Measurements from ENCODE around the gene VTCN1. TPM values are rescaled to one million over a fixed set of nuclear protein-coding genes. Genes with fewer than 3 reads are reported as not detected.

Gene VTCN1
- total and polyA plus RNA-seq, 2 donors (not counting 3 experiments of a cell fraction or from before 2014, with no cell fraction given), result not detected

DNA sequence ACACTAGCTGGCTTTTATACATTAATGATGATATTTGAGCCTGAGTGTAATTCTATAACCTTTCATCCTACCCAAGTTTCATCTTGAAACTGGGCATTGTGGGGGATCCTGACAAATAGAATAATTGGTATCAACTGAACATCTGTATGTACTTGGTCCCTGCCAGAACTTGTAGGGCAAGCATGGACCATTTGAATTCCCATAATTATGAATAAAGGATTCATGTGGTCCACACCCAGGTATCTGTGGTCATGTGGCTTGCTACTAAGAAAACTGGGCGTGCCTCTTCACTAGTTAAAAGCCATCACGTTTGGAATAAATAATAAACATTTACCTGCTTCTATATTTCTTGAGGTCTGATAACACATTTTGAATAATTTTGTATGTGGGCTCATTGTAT, 20.6 kb upstream of the VTCN1 start:
- no peak overlapping the region for H3K4me3 ChIP-seq (replicated peaks in 1 of 3; ENCODE audit: insufficient read depth in 1 of 3, low read depth in 1 of 3, low read length in 3 of 3)
- ChIA-PET POLR2A (no interaction called here), CTCF (no interaction called here)
- no TSS peak for BruUV-seq (replicated peaks)
- H3K4me1 ChIP-seq (ENCODE audit: control insufficient read depth, extremely low read depth, insufficient read depth, low read length), result no peaks in the 10 kb centered on the region
- no peaks in the 10 kb centered on the region for H3K9me3 ChIP-seq (replicated peaks; ENCODE audit: control insufficient read depth, insufficient read depth, low read length)
- H3K4me2 ChIP-seq (ENCODE audit: insufficient read depth, low read length), result no peak overlapping the region
- intact Hi-C loops (cut with micrococcal nuclease), result no loop called here
- no peak overlapping the region for H3K9ac ChIP-seq (replicated peaks; ENCODE audit: extremely low read depth, insufficient read depth, low read length)
- H3K79me2 ChIP-seq (ENCODE audit: control insufficient read depth, insufficient read depth, low read length), result no peaks in the 10 kb centered on the region
- dilution Hi-C loops (cut with MboI; ENCODE audit: extremely low pct_ligation_motif_present, low sequenced_read_pairs), result no loop called here
- no peak overlapping the region for H3K27ac ChIP-seq (ENCODE audit: insufficient read depth, low read depth, low read length)
- no peak overlapping the region for H2AFZ ChIP-seq (ENCODE audit: low read depth, low read length)
- no peaks in the 10 kb centered on the region for H3K27me3 ChIP-seq (ENCODE audit: control insufficient read depth in 2 of 2, insufficient read depth in 2 of 2, low read length in 2 of 2)
- H3K9me1 ChIP-seq (replicated peaks; ENCODE audit: control insufficient read depth, extremely low read depth, insufficient read depth, low read length), result no peaks in the 10 kb centered on the region
- TF ChIP-seq FOS (IDR thresholded peaks at IDR 0.05; ENCODE audit: borderline replicate concordance, insufficient read depth, low read length), result no peak
- no peak for FAIRE-seq
- DNase-seq (ENCODE audit: low read depth, low spot score), result no peak
- no peaks in the 10 kb centered on the region for H4K20me1 ChIP-seq (replicated peaks; ENCODE audit: control insufficient read depth, extremely low read depth, insufficient read depth, low read length)
- no peaks in the 10 kb centered on the region for H3K36me3 ChIP-seq (ENCODE audit: control insufficient read depth in 2 of 2, extremely low read depth in 1 of 2, insufficient read depth in 2 of 2, low read length in 2 of 2)

DNA sequence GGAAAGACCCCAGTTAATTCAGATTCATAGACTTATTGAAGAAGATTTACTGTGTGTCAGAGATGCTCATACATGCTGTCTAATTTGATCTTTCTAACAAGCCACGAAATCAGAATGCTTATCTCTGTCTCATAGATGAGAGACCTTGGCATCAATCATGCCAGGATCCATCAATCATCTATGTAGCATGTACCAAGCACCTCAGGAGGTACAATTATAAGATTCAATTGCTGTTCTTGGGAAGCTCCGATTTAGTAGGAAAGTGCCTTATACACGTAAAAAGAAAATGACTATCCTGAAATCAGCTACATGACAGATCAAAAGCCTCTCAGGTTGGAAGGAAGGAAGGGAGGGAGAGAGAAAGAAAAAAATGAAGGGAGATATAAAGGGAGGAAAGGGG, 18.5 kb upstream of the VTCN1 start:
- dilution Hi-C loops (cut with MboI; ENCODE audit: extremely low pct_ligation_motif_present, low sequenced_read_pairs), result no loop called here
- H3K4me3 ChIP-seq (replicated peaks in 1 of 3; ENCODE audit: insufficient read depth in 1 of 3, low read depth in 1 of 3, low read length in 3 of 3), result no peak overlapping the region

More for the DNA sequence above, 18.5 kb upstream of the VTCN1 start:
- Histone ChIP-seq H3K27ac (ENCODE audit: insufficient read depth, low read depth, low read length) (no peak overlapping the region), H3K79me2 (ENCODE audit: control insufficient read depth, insufficient read depth, low read length) (no peaks in the 10 kb centered on the region), H3K9me1 (replicated peaks; ENCODE audit: control insufficient read depth, extremely low read depth, insufficient read depth, low read length) (no peaks in the 10 kb centered on the region), H3K9ac (replicated peaks; ENCODE audit: extremely low read depth, insufficient read depth, low read length) (no peak overlapping the region), H3K9me3 (replicated peaks; ENCODE audit: control insufficient read depth, insufficient read depth, low read length) (no peaks in the 10 kb centered on the region), H3K27me3 (ENCODE audit: control insufficient read depth in 2 of 2, insufficient read depth in 2 of 2, low read length in 2 of 2) (no peaks in the 10 kb centered on the region), H3K4me2 (ENCODE audit: insufficient read depth, low read length) (no peak overlapping the region), H3K36me3 (ENCODE audit: control insufficient read depth in 2 of 2, extremely low read depth in 1 of 2, insufficient read depth in 2 of 2, low read length in 2 of 2) (no peaks in the 10 kb centered on the region), H4K20me1 (replicated peaks; ENCODE audit: control insufficient read depth, extremely low read depth, insufficient read depth, low read length) (no peaks in the 10 kb centered on the region), H2AFZ (ENCODE audit: low read depth, low read length) (no peak overlapping the region), H3K4me1 (ENCODE audit: control insufficient read depth, extremely low read depth, insufficient read depth, low read length) (no peaks in the 10 kb centered on the region)
- FAIRE-seq (no peak), DNase-seq (ENCODE audit: low read depth, low spot score) (no peak)
- intact Hi-C loops (cut with micrococcal nuclease), result no loop called here
- POLR2A ChIA-PET, result no interaction called here
- TF ChIP-seq FOS (IDR thresholded peaks at IDR 0.05; ENCODE audit: borderline replicate concordance, insufficient read depth, low read length) (no peak), GATA2 (IDR thresholded peaks at IDR 0.05; ENCODE audit: insufficient read depth, insufficient read length, low read depth, low read length) (no peak), MYC (IDR thresholded peaks at IDR 0.05; ENCODE audit: low read depth, low read length) (no peak), POLR2AphosphoS5 (IDR thresholded peaks at IDR 0.05; ENCODE audit: insufficient read depth, low read depth, low read length) (no peak), EZH2 (IDR thresholded peaks at IDR 0.05; ENCODE audit: borderline replicate concordance, low read depth, low read length, severe bottlenecking) (no peak), JUN (IDR thresholded peaks at IDR 0.05; ENCODE audit: borderline replicate concordance, insufficient read depth, insufficient read length, low read depth) (no peak), POLR2A (IDR thresholded peaks at IDR 0.05; ENCODE audit: low read depth, low read length) (no peak)
- TF ChIP-seq, protein P1, sequence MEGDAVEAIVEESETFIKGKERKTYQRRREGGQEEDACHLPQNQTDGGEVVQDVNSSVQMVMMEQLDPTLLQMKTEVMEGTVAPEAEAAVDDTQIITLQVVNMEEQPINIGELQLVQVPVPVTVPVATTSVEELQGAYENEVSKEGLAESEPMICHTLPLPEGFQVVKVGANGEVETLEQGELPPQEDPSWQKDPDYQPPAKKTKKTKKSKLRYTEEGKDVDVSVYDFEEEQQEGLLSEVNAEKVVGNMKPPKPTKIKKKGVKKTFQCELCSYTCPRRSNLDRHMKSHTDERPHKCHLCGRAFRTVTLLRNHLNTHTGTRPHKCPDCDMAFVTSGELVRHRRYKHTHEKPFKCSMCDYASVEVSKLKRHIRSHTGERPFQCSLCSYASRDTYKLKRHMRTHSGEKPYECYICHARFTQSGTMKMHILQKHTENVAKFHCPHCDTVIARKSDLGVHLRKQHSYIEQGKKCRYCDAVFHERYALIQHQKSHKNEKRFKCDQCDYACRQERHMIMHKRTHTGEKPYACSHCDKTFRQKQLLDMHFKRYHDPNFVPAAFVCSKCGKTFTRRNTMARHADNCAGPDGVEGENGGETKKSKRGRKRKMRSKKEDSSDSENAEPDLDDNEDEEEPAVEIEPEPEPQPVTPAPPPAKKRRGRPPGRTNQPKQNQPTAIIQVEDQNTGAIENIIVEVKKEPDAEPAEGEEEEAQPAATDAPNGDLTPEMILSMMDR (IDR thresholded peaks at IDR 0.05; ENCODE audit: extremely low read depth in 1 of 2, insufficient read depth in 1 of 2, low read depth in 1 of 2, low read length in 2 of 2), result no peak
- TF ChIP-seq, protein P2, sequence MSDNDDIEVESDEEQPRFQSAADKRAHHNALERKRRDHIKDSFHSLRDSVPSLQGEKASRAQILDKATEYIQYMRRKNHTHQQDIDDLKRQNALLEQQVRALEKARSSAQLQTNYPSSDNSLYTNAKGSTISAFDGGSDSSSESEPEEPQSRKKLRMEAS (IDR thresholded peaks at IDR 0.05; ENCODE audit: insufficient read depth, insufficient read length), result no peak
- no TSS peak for BruUV-seq (replicated peaks)
- CTCF ChIA-PET, result no interaction called here
